GM23338 (cell line): ENCODE results near the gene PAM. TPM values are rescaled to one million over a fixed set of nuclear protein-coding genes. Genes with fewer than 3 reads are reported as not detected.

ENCODE experiments used
- ATAC-seq: fragments of 200-7000 bp; cut with Tn5 transposase; 3 replicates; pipeline ENCODE4 v1.9.1; 2020
- DNase-seq: peaks from one replicate; pipeline ENCODE4 v3.0.0-alpha.2; 2015; ENCODE audit warnings: low spot score
- H2AFZ ChIP-seq: fragments of 200-600 bp; sonication (generic); 2 replicates; pipeline ENCODE4 v1.8.0; 2016; ENCODE audit warnings: antibody characterized with exemption, mild to moderate bottlenecking, moderate library complexity
- H3F3A ChIP-seq: fragments of 200-600 bp; sonication (generic); replicated peaks from 2 replicates; pipeline ENCODE4 v1.8.0; 2017; ENCODE audit warnings: antibody characterized with exemption, mixed run types, low read depth
- H3K27ac ChIP-seq: fragments of 200-600 bp; sonication (generic); 2 replicates; pipeline ENCODE4 v1.6.1; 2016; ENCODE audit warnings: low read depth
- H3K27me3 ChIP-seq: fragments of 200-600 bp; sonication (generic); 2 replicates; pipeline ENCODE4 v1.8.0; 2016; ENCODE audit warnings: mild to moderate bottlenecking, mixed run types, moderate library complexity; ENCODE audit not compliant: insufficient read depth
- H3K36me3 ChIP-seq: fragments of 200-600 bp; sonication (generic); 2 replicates; pipeline ENCODE4 v1.8.0; 2016; ENCODE audit warnings: mild to moderate bottlenecking; ENCODE audit not compliant: insufficient read depth
- H3K4me1 ChIP-seq: fragments of 200-600 bp; sonication (generic); 2 replicates; pipeline ENCODE4 v1.8.0; 2016; ENCODE audit warnings: mild to moderate bottlenecking, moderate library complexity; ENCODE audit not compliant: insufficient read depth
- H3K4me2 ChIP-seq: fragments of 200-600 bp; sonication (generic); 2 replicates; pipeline ENCODE4 v1.7.1; 2017; ENCODE audit warnings: mixed run types
- H3K4me3 ChIP-seq: fragments of 200-600 bp; sonication (generic); 2 replicates; pipeline ENCODE4 v1.6.1; 2016; ENCODE audit warnings: mixed run types
- H3K79me2 ChIP-seq: fragments of 200-600 bp; sonication (generic); replicated peaks from 2 replicates; pipeline ENCODE4 v1.8.0; 2017; ENCODE audit warnings: mild to moderate bottlenecking; ENCODE audit not compliant: insufficient read depth
- H3K9me2 ChIP-seq: fragments of 200-600 bp; sonication (generic); 2 replicates; pipeline ENCODE4 v1.8.0; 2017; ENCODE audit not compliant: insufficient read depth
- H4K20me1 ChIP-seq: fragments of 200-600 bp; sonication (generic); replicated peaks from 2 replicates; pipeline ENCODE4 v1.8.0; 2017; ENCODE audit warnings: mild to moderate bottlenecking; ENCODE audit not compliant: insufficient read depth
- H3K27ac Mint-ChIP-seq: 2 replicates; pipeline ENCODE4 v1.8.0; 2020; ENCODE audit warnings: inconsistent platforms, mild to moderate bottlenecking, moderate library complexity, mixed read lengths
- H3K27me3 Mint-ChIP-seq: 3 replicates; pipeline ENCODE4 v1.8.0; 2022; ENCODE audit warnings: low read depth, mild to moderate bottlenecking, moderate library complexity, mixed read lengths, inconsistent platforms; ENCODE audit not compliant: insufficient read depth, poor library complexity
- H3K36me3 Mint-ChIP-seq: 3 replicates; pipeline ENCODE4 v1.8.0; 2021; ENCODE audit warnings: low read depth, mild to moderate bottlenecking, inconsistent platforms, moderate library complexity, mixed read lengths
- H3K4me1 Mint-ChIP-seq: 3 replicates; pipeline ENCODE4 v1.8.0; 2020; ENCODE audit warnings: mild to moderate bottlenecking, inconsistent platforms, mixed read lengths
- H3K4me3 Mint-ChIP-seq: 3 replicates; pipeline ENCODE4 v1.8.0; 2021; ENCODE audit warnings: moderate library complexity, mild to moderate bottlenecking, inconsistent platforms, mixed read lengths
- H3K9me3 Mint-ChIP-seq: 3 replicates; pipeline ENCODE4 v1.8.0; 2020; ENCODE audit warnings: moderate library complexity, mild to moderate bottlenecking, inconsistent platforms, mixed read lengths
- EZH2 ChIP-seq: fragments of 200-600 bp; sonication (generic); IDR thresholded peaks from one replicate; pipeline ENCODE4 v1.8.0; 2017; ENCODE audit warnings: antibody characterized with exemption, mild to moderate bottlenecking, low read depth; ENCODE audit not compliant: unreplicated experiment
- EZH2phosphoT487 ChIP-seq: fragments of 200-600 bp; sonication (generic); IDR thresholded peaks from one replicate; pipeline ENCODE4 v1.8.1; 2018; ENCODE audit warnings: antibody characterized with exemption; ENCODE audit not compliant: unreplicated experiment
- JUNB ChIP-seq: IDR thresholded peaks from one replicate; pipeline ENCODE4 v1.6.1; 2016; ENCODE audit warnings: antibody characterized with exemption; ENCODE audit not compliant: unreplicated experiment
- POLR2AphosphoS5 ChIP-seq: IDR thresholded peaks from 2 replicates; pipeline ENCODE4 v1.6.1; 2016; ENCODE audit warnings: antibody characterized with exemption, low read depth
- STAT1 ChIP-seq: IDR thresholded peaks from one replicate; pipeline ENCODE4 v1.6.1; 2016; ENCODE audit warnings: antibody characterized with exemption; ENCODE audit not compliant: unreplicated experiment
- polyA plus RNA-seq: library from polyadenylated mRNA; unstranded; fragments of >200 nt; fragmentation: Nextera tagmentation; extraction: Ambion mirVana; gene quantifications from 2 replicates; pipeline ENCODE4 v1.2.1, GENCODE V29; 2016
- total RNA-seq: library from RNA; depleted of rRNA; stranded (reverse); fragments of >200 nt; shearing (Covaris generic); gene quantifications from 2 replicates; pipeline ENCODE4 v1.2.3, GENCODE V29; 2014
- TF ChIP-seq, protein P1 (sequence below): fragments of 250-450 bp; sonication (Bioruptor Pico); IDR thresholded peaks from 2 replicates; pipeline ENCODE4 v1.5.0; 2020; ENCODE audit warnings: mild to moderate bottlenecking, moderate library complexity
- TF ChIP-seq, protein P2 (sequence below): IDR thresholded peaks from one replicate; pipeline ENCODE4 v1.6.1; 2018; ENCODE audit warnings: antibody characterized with exemption; ENCODE audit not compliant: unreplicated experiment
- TF ChIP-seq, protein P3 (sequence below): IDR thresholded peaks from 2 replicates; pipeline ENCODE4 v1.6.1; 2016; ENCODE audit warnings: antibody characterized with exemption

PAM gene
- total and polyA plus RNA-seq, 2 experiments from 2014 or later, result 33.9 to 79.4 TPM

DNA sequence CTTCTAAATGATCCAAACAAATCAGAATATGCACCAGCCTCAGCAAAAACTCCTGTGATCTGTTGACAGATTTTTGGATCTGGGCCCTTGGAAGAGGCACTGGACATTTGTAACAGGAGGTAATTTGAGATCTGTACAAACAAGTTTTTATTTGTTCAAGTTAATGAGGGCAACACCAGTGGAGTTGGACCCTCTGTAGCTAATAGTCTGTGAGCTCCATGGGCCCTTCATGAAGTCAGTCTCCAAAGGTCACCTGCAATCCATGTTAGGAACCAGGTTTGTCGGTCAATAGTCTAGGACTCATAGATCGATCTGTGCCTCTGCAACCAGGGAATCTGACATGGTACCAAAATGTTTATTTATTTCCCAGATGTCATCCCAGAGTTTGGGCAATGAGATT is 40.9 kb downstream of the PAM start (continued):
- TF ChIP-seq, protein P1, sequence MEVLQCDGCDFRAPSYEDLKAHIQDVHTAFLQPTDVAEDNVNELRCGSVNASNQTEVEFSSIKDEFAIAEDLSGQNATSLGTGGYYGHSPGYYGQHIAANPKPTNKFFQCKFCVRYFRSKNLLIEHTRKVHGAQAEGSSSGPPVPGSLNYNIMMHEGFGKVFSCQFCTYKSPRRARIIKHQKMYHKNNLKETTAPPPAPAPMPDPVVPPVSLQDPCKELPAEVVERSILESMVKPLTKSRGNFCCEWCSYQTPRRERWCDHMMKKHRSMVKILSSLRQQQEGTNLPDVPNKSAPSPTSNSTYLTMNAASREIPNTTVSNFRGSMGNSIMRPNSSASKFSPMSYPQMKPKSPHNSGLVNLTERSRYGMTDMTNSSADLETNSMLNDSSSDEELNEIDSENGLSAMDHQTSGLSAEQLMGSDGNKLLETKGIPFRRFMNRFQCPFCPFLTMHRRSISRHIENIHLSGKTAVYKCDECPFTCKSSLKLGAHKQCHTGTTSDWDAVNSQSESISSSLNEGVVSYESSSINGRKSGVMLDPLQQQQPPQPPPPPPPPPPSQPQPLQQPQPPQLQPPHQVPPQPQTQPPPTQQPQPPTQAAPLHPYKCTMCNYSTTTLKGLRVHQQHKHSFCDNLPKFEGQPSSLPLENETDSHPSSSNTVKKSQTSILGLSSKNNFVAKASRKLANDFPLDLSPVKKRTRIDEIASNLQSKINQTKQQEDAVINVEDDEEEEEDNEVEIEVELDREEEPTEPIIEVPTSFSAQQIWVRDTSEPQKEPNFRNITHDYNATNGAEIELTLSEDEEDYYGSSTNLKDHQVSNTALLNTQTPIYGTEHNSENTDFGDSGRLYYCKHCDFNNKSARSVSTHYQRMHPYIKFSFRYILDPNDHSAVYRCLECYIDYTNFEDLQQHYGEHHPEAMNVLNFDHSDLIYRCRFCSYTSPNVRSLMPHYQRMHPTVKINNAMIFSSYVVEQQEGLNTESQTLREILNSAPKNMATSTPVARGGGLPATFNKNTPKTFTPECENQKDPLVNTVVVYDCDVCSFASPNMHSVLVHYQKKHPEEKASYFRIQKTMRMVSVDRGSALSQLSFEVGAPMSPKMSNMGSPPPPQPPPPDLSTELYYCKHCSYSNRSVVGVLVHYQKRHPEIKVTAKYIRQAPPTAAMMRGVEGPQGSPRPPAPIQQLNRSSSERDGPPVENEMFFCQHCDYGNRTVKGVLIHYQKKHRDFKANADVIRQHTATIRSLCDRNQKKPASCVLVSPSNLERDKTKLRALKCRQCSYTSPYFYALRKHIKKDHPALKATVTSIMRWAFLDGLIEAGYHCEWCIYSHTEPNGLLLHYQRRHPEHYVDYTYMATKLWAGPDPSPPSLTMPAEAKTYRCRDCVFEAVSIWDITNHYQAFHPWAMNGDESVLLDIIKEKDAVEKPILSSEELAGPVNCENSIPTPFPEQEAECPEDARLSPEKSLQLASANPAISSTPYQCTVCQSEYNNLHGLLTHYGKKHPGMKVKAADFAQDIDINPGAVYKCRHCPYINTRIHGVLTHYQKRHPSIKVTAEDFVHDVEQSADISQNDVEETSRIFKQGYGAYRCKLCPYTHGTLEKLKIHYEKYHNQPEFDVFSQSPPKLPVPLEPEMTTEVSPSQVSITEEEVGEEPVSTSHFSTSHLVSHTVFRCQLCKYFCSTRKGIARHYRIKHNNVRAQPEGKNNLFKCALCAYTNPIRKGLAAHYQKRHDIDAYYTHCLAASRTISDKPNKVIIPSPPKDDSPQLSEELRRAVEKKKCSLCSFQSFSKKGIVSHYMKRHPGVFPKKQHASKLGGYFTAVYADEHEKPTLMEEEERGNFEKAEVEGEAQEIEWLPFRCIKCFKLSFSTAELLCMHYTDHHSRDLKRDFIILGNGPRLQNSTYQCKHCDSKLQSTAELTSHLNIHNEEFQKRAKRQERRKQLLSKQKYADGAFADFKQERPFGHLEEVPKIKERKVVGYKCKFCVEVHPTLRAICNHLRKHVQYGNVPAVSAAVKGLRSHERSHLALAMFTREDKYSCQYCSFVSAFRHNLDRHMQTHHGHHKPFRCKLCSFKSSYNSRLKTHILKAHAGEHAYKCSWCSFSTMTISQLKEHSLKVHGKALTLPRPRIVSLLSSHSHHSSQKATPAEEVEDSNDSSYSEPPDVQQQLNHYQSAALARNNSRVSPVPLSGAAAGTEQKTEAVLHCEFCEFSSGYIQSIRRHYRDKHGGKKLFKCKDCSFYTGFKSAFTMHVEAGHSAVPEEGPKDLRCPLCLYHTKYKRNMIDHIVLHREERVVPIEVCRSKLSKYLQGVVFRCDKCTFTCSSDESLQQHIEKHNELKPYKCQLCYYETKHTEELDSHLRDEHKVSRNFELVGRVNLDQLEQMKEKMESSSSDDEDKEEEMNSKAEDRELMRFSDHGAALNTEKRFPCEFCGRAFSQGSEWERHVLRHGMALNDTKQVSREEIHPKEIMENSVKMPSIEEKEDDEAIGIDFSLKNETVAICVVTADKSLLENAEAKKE (CRISPR knock-in tag), result no peak
- no peak for TF ChIP-seq STAT1
- TF ChIP-seq JUNB, result no peak
- no peak for TF ChIP-seq EZH2phosphoT487

DNA sequence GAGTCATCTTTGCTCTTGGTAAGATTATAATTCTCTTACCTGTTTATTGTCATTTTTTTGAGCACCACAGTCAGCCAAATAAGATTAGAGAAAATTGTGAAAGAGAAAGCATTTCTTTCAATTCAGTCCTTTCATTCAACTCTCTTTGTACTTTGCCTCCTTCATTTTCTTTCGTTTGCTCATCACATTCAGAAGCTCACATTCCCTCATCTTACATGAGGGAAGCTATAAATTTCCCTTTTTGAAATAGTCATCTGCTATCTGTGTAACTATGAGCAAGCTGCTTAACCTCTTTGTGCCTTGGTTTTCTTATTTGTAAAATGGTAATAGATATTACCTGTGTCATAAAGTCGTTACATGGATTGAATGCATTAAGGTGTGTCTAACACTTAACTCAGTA is 41.4 kb downstream of the PAM start:
- no peak overlapping the region for H3K4me3 Mint-ChIP-seq
- H3K4me1 ChIP-seq, result peaks cover 72% of the 10 kb centered on the region
- no peak overlapping the region for H3K4me3 ChIP-seq
- peaks cover 5% of the 10 kb centered on the region for H3K27me3 Mint-ChIP-seq
- no peaks in the 10 kb centered on the region for H3K9me3 Mint-ChIP-seq
- DNase-seq (no peak), ATAC-seq (no peak)
- H3K27me3 ChIP-seq, result no peaks in the 10 kb centered on the region
- H4K20me1 ChIP-seq, result no peaks in the 10 kb centered on the region
- H3K79me2 ChIP-seq, result peaks cover 6% of the 10 kb centered on the region; the same call in 1 of the 2 replicates
- no peaks in the 10 kb centered on the region for H3F3A ChIP-seq
- H3K4me1 Mint-ChIP-seq, result peaks cover 73% of the 10 kb centered on the region
- no peaks in the 10 kb centered on the region for H3K36me3 ChIP-seq
- H3K36me3 Mint-ChIP-seq, result no peaks in the 10 kb centered on the region
- H3K27ac ChIP-seq, result no peak overlapping the region
- H3K4me2 ChIP-seq, result peak overlapping the region; percentile 22
- H3K9me2 ChIP-seq, result no peaks in the 10 kb centered on the region
- H2AFZ ChIP-seq, result no peak overlapping the region
- no peak overlapping the region; the same call in 1 of the 2 replicates for H3K27ac Mint-ChIP-seq
- no peak for TF ChIP-seq JUNB
- TF ChIP-seq, protein P2, sequence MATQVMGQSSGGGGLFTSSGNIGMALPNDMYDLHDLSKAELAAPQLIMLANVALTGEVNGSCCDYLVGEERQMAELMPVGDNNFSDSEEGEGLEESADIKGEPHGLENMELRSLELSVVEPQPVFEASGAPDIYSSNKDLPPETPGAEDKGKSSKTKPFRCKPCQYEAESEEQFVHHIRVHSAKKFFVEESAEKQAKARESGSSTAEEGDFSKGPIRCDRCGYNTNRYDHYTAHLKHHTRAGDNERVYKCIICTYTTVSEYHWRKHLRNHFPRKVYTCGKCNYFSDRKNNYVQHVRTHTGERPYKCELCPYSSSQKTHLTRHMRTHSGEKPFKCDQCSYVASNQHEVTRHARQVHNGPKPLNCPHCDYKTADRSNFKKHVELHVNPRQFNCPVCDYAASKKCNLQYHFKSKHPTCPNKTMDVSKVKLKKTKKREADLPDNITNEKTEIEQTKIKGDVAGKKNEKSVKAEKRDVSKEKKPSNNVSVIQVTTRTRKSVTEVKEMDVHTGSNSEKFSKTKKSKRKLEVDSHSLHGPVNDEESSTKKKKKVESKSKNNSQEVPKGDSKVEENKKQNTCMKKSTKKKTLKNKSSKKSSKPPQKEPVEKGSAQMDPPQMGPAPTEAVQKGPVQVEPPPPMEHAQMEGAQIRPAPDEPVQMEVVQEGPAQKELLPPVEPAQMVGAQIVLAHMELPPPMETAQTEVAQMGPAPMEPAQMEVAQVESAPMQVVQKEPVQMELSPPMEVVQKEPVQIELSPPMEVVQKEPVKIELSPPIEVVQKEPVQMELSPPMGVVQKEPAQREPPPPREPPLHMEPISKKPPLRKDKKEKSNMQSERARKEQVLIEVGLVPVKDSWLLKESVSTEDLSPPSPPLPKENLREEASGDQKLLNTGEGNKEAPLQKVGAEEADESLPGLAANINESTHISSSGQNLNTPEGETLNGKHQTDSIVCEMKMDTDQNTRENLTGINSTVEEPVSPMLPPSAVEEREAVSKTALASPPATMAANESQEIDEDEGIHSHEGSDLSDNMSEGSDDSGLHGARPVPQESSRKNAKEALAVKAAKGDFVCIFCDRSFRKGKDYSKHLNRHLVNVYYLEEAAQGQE, result no peak
- TF ChIP-seq POLR2AphosphoS5, result no peak
- no peak for TF ChIP-seq STAT1
- no peak for TF ChIP-seq EZH2
- TF ChIP-seq, protein P3, sequence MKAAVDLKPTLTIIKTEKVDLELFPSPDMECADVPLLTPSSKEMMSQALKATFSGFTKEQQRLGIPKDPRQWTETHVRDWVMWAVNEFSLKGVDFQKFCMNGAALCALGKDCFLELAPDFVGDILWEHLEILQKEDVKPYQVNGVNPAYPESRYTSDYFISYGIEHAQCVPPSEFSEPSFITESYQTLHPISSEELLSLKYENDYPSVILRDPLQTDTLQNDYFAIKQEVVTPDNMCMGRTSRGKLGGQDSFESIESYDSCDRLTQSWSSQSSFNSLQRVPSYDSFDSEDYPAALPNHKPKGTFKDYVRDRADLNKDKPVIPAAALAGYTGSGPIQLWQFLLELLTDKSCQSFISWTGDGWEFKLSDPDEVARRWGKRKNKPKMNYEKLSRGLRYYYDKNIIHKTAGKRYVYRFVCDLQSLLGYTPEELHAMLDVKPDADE, result no peak
